Kidney glomerular epithelial cell (primary cell): ENCODE measurements around the gene TAC4.

Experiments
- DNase-seq: peaks from one replicate; lab custom pipeline; 2025; lab: John Stamatoyannopoulos, UW

TAC4 gene, protein sequence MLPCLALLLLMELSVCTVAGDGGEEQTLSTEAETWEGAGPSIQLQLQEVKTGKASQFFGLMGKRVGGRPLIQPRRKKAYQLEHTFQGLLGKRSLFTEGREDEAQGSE

DNA sequence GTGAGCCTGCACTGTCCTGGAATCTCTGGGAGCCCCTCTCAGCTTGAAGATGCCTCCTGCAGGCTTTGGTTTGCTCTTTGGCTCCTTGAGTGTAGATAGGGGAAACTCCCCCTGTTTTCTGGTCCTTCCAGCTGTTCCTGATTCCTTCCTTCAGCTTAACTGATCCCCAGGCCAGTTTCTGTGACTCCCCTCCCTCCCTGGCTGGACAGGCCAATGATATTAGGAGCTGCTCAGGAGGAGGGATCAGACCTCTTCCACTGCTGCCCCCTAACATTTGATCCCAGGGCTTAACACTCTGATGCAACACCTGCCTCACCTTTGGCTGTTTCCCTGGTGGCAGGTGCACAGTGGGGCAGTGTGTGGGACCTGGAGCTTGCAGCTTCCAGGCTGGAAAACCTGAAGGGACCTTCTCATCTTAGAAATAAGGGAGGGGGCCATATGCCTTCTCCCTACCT lies at the start of gene TAC4:
TAC4 (minus strand) TSS at position 51 of the 455 bp plus-strand sequence. CDS start 52 bp downstream, outside the sequence.
- no peak for DNase-seq

DNA sequence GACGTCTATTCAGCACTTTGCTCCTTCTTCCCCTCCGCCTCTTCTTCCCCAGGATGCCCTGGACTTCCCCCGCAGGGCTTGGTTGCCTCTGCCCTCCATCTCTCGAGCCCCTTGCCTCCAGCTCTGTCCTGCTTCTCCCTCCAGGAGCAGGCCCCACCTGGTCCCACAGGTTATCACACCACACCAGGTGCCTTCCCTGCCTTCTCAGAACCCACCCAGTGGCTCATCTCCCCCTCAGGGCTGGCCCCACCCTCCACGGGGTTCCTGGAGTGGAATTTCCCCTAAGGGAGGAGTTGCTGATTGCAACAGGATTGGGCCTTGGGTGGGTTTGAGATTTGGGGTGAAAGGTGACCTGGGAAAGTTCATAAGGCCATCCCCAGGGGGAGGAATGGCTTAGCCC lies 49.0 kb upstream of the TAC4 start:
- DNase-seq, result no peak

DNA sequence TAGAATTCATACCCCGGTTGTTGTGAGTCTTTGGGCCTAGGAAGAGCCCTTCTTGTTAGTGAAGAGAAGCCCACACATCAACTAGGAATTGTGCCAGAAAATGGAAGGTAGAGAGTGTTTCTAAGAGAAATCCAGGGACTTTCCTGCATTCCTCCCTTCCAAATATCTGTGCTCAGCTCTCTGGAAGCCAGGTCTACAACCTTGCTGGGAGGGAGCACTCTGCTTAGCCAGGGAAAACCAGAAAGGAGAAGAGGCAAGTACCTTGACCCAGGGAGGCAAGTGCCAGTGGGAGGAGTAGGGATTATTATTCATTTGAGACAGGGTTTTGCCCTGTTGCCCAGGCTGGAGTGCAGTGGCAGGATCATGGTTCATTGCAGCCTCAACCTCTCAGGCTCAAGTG lies 48.4 kb upstream of the TAC4 start:
- DNase-seq, result no peak

DNA sequence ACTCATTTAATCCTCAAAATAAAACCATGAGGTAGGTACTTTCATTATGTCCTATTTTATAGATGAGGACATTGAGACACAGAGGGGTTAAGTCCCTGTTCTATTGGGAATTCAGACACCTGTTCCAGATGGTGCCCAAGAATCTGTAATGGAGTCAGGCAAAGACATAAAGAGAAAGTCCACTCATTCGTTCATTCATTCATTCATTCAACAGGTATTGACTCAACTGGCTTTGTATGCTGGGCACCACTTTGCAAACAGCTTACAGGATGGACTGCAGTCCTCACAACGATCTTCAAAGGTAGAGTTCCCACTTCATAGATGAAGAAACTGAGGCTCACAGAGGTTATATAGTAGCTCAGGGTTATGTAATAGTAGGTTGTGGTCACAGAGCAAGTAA lies 47.9 kb upstream of the TAC4 start:
- DNase-seq, result no peak

DNA sequence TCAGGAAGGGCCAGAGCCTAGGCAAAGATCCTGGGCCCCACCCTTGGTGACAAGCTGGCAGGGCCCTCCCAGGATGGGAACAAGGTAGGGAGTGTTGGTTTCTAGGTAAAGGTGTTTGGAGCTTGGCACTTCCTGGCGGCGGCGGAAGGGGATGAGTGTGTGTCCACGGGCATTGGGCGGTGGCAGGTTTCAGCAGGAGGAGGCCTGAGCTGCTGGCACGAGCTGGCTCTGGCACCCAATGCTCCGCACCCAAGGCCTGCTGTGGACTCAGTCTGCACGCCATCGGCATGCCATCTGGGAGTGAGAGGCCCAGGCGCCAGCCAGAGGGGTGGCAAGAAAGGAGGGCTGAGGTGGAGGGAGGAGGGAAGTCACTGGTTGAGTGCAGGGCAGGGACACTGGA lies 46.9 kb upstream of the TAC4 start:
- no peak for DNase-seq

DNA sequence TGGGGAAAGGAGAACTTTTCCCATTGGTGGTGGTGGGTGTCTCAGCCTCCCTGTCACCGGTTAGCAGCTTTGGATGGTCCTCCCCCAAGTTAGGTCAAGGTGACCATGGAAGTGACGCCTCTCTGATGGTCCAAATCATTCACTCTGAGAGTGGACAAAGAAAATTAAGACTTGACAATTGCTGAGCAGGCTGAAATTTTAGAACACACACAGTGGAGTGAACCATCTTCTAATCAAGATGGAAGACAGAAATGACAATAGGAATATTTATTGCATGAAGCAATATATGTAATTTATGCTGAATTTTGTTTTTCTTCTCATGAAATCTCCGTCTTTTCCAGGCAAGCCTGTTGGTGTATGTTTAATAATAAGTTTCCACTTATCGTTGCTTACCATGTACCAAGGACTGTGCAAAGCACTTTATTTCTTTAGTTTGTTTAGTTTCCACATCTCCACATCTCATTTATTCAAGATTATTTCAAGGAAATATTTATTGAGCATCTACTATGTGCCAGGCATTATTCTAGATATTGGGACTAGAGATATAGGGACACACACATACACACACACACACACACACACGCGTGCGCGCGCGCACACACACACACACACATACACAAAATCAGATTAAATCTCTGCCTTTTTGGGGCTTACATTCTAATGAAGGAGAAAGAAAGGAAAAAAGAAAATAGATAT lies 44.0 kb upstream of the TAC4 start:
- DNase-seq, result no peak

DNA sequence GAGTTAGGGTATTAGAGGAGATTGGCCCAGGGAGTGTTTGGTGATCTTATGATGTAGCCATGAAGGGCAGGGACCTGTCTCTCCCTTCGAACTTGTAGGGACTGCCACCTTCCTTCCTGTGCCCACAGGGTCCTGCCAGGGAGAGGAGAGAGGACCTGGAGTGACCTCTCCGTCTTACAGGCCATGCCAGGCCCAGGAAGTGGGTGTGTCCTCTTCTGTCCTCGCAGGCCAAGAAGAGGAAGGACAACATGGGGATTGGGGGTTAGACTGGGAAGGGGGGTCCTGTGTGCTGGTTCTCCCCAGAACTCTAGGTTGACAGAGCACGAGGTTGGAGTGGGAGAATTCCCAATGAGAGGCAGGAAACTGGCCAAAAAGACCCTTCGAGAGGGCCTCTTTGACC lies 43.4 kb upstream of the TAC4 start:
- DNase-seq, result no peak

DNA sequence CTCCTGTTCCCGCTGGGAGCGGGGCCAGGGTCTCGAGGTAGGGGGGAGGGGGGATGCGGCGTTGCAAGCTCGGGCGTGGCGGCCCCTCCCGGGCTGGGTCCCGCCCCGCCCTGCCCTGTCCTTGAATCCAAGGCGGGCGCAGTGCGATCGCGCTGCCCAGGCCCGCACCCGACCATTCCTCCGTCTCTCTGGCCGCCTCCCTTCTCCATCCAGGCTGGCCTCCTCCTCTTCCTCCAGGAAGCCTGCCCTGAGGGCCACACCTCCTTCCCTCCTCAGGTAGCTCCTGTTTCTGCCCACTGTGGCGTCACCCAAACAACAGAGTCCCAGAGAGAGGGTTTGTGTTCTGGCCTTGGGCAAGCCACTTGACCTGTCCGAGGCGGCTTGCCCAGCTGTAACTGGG lies 43.0 kb upstream of the TAC4 start:
- no peak for DNase-seq

DNA sequence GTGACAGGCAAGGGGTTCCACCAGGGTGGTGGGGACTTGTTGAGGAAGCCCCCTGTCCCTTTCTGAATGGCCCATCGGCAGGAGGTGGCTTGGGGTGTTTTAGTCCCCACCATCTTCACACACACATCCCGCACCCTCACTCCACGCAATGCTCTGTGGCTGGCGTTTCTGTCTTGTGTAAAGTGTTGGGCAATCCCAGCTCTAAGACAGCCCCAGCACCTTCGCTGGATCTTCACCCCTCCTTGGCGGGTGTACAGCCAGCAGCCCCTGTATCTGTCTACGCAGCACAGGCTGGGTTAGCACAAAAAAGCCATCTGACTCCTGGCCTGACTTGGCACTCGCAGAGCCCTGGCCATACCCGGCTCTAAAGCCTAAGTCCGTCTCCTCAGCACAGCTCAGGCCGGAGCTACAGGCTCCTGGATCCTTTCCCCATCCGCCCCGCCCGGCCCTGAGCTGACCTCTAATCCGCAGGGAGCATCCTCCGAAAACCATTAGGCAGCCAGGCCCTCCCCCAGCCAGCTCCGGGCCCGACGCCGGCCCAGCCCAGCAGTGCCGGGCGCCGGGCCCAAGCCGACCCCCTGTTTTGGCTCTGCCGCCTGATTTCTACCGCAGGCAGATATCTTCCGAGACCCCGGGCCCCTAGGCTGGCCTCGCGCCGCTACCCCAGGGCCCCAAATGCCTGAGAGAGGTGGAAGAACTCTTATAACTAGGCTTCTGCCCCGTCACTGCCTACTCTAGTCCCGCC lies 42.4 kb upstream of the TAC4 start:
- DNase-seq, result no peak

DNA sequence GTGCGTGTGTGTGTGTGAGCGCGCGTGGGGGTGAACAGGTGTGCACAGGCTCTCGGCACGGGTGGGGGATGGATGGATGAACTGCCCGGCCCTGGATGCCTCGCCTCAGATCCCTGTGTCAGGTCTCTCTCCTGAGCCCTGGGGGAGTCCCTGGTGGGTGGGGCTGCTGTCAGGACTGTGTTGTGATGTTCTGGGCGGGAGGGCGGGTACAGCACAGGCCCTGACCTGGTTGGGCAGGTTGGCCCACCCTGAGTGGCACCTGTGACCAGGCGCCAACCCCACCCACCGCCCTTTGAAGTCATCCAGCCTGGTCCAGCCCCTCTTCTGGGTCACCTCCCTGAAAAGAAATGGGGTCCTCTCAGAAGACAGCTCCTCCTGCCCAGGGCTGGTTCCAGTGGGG lies 41.6 kb upstream of the TAC4 start:
- no peak for DNase-seq

DNA sequence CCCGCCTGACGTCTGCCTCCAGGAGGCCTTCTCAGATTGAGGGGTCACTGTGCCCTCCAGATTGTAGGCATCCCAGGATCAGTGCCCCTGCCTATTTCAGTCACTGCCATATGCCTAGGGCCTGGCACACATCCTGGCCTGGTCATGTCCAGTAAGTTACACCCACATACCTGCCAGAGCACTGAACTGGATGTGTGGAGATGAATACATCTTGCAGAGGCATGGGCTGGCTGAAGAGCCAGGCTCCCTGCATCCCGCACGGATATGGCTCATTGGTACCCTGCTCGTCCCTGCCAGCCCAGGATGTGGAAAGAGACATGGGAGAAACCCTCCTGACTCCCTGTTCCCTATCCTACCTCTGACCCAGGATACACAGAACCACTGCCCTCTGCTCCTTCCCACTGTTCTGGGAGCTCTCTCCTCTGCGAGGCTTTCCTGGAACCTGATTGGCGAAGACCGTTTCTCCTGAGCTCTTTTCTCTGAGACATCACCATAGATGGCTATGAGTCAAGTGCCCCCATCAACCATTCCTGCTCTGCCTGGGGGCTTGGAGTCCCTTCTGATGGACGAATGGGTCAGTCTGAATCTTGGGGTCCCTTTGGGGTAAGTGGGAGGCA lies 40.0 kb upstream of the TAC4 start:
- no peak for DNase-seq

DNA sequence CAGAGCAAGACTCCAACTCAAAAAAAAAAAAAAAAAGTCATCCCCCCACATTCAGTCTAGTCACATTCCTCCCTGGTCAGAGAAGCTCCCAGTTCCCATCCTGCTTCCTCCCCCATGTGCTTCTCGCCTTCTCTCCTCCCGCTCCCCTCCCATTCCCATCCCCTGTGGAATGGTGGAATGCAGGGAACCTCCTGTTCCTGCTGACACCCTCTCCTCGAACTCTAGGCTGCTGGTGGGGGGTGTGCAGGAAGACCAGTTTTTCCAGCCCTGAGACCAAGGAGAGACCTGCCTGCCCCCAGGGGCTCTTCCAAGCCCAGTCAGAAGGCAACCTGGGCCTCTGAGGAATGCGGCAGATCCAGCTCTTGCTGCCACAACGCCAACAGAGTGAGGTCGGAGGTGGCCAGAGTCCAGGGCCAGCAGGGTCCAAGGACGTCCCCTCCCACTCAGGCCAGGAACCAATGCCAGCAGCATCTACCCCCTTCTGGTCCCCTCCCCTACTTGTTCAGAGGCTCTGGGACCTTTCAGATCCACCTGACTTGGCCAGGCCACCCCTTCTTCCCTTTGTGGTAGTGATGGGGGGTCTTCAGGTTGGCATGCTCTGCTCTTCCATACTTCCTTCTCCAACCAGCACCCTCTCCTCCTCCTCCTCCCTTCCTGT lies 39.3 kb upstream of the TAC4 start:
- DNase-seq, result no peak

DNA sequence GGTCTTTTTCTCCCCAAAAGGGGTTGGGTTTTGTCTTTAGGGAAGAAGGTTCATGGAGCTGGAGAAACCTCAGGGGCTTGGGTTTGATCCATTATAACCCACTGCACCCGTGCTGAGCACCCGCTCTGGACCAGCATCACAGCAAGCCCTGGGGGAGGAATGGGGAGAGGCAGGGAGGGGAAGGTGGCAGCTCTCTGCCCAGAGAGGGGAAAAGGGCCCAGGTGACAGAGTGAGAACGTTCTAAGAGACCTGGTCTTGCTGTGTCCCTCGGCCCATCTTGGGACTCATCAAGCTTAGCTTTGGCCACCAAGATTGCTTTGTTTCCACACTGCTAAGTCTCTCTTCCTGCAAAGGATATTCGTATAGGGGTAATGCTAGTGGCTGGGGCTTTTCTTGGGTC lies 38.2 kb upstream of the TAC4 start:
- no peak for DNase-seq

DNA sequence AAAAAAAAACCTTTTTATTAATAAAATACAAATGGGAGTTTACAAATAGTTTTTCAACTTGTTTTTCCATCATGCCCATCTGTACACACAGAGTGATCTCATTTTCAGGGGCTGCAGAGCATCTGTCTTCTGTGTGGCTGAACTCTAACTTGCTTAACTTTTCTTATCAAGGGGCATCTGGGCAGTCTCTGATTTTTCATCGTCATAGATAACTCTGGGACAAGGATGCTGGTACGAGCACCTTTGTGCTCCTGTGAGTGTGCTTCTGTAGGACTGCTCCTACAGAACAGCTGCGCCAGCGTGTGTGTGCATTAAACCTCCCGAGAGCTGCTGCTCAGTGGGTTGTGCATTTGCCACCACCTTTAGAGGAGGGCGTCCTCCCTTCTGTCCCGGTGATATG lies 34.6 kb upstream of the TAC4 start:
- DNase-seq, result no peak

DNA sequence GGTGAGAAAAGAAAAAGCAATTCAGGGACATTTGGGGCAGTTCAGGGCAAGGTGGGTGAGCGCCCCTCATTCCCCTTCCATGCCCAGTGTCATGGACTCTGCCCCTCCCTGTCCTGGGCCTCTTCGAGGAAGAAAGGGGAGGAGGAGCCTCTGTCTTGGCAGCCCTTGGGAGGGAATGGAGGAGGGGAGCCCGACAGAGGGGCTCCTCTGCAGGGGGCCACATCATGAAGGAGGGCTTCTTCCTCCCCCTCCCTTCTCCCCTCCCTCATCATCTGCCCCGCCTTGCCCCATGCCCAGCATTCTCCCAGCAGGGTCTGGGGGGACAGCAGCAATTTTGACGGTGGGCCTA lies 33.2 kb upstream of the TAC4 start:
- no peak for DNase-seq

DNA sequence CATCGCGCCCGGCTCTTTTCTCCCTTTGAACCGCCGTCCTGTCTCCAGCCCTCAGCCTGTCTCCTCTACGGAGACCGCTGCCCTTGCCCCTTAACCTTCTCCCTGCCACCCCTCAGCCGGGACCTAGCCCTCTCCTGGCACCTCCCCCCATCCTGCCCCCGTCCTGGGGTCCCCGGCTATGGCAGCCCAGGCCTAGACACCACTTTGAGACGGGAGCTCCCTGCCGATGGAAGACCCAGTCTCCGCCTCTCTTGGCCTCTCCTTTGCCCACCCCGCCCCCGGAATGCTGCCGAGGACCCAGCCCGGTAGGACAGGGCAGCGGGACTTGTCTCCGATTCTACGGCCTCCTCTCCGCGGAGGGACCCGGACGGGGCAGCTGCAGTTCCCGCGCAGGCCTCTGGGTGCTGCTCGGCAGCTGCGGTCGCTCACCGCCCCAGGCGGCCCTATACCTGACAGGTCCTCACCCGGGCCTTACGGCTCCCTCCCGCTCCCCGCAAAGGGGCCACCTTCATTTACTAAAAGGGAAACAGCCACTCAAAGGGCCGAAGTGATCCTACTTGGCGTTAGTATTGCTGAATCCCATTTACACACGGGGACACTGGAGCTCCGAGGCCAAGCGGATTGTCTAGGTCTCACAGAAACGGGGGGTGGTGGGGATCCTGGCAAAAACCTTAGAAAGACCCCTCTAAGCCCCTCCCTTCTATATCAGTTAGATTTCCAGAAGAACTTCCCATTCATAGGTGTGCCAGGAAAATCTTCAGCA lies 32.6 kb upstream of the TAC4 start:
- DNase-seq, result peak; percentile 55

DNA sequence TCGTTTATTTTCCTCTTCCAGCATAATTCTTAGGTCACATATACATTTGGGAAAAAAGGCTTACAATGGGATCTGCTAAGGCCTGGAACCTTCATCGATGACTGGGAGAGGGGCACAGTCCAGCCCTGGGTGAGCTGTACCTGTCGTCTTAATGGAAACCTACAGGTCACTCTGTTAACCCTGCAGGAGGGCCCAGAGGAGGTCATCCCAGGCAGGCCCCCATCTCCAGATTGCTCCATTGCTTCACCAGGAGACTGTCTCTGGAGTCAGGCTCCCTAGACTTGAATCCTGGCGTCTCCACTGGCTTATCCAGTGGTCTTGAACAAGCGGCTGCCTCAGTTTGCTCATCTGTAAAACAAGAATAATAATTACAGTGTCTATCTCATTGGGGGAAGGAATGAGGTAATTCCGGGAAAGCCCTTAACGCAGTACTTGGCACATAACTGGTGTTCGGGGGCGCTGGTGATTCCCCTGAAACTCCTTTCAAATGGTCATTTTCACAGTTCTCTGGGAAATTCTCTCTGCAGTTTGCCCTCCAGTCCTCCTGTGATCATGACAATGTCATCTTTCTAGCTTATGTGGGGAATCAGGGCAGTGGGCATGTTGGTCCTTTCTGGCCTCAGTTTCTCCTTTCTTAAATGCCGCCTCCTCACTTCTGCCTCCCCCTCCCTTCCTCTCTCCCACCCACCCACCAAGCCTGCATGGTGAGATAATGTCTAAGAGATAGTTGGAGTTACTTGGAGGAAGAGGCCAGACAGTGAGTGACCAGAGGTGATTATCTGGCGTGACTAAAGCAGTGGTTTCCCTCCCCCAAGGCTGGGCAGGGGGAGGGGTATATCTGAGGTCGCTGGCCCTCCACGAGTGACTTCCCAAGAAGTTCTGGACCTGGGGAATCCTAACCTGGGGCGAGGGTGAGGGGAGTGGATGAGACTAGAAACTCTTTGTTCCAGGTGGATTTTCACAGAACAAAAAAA lies 31.3 kb upstream of the TAC4 start:
- no peak for DNase-seq

DNA sequence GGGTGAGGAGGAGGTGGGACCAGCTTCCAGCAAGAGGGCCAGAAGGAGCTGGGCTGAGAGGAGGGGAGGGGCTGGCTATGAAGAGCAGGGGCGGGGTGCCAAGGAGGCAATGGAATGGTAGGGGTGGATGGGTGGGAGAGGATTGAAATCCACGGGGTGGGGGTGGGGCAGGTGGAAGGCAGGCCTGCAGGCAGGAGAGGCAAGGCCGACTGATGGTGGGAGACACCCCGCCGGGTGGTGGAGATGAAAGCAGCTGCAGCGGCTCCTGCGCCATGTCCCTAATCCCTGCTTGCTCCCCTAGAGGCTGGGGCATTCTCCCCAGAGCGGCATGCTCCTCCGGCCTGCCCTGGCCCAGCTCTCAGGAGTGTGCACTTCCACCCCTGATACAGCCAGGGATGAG lies 27.8 kb upstream of the TAC4 start:
- no peak for DNase-seq

DNA sequence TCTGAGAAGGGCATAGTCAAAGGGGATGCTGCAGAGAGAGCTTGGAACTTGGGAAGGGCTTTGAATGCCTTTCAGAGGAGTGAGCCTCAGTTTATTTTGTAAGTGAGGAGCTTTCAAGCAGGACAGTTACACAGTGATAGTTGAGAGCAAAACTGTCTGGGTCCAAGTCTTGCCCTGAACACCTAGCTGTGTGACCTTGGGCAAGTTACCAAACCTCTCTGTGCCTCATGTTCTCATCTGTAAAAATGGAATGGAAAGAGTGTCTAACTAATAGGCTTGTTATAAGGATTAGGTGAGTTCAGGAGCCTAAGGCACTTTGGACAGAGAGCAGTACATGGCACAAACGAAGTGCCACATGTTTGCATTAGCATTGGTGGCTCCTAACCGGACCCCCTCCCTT lies 27.0 kb upstream of the TAC4 start:
- DNase-seq, result no peak

DNA sequence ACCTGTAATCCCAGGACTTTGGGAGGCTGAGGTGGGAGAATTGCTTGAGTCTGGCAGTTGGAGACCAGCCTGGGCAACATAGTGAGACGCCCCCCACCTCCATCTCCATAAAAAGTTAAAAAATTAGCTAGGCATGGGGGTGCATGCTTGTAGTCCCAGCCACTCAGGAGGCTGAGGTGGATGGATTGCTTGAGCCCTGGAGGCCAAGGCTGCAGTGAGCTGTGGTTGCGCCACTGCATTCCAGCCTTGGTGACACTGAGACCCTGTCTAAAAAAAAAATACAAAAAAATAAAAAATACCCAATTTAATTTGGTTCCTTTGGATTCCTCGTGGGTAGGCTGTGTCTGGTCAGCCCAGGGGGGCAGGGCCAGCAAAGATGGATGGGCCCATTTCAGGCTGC lies 26.1 kb upstream of the TAC4 start:
- DNase-seq, result no peak

DNA sequence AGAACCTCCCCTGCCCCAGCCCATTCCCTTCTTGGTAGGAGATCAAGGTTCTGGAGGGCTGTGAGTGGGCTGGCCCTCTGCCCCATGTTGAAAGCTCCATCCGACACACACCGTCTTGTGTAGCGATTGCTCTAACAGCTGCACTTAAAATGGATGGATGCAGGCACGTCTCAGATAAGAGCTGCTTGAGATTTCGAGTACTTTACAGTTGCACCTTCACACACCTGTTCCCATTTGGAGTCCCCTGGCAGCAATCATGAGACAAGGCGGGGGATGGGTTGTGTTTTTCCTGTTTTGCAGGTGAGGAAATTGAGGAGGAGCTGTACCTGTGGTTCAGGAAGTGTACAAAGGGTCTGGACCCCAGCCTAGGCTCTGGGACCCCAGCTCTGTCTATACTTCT lies 25.6 kb upstream of the TAC4 start:
- DNase-seq, result no peak
